ENCODE results near the gene GALNT17. TPM values are rescaled to one million over a fixed set of nuclear protein-coding genes. Genes with fewer than 3 reads are reported as not detected.
"Not testable (repeated sequence)": the region's sequence is repeated elsewhere in the genome, so short reads cannot be mapped to it uniquely, and the experiment has no call there.

GALNT17 gene
- total RNA-seq, 1 donor: not detected

DNA sequence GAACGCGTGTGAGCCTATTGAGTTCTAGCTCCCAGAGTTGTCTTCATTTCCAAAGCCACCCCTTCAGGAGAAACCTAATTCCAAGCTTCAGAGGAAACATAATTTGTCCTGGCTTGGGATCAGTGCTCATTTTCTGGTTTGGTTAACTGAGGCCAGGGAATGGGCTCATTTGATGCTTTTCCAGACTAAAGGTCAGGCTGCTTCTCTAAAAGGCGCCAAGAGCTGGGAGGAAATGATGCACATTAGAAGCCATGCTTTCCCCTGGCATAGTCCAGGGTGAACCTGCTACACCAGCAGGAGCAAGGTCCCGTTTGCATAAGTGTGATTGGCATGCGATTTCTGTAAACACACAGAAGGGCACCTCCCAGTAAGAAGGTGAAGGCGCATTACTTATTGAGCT, 435.0 kb downstream of the GALNT17 start:
- H3K4me3 ChIP-seq (ENCODE audit: low read depth, low read length): no peak overlapping the region
- TF ChIP-seq, protein P1, sequence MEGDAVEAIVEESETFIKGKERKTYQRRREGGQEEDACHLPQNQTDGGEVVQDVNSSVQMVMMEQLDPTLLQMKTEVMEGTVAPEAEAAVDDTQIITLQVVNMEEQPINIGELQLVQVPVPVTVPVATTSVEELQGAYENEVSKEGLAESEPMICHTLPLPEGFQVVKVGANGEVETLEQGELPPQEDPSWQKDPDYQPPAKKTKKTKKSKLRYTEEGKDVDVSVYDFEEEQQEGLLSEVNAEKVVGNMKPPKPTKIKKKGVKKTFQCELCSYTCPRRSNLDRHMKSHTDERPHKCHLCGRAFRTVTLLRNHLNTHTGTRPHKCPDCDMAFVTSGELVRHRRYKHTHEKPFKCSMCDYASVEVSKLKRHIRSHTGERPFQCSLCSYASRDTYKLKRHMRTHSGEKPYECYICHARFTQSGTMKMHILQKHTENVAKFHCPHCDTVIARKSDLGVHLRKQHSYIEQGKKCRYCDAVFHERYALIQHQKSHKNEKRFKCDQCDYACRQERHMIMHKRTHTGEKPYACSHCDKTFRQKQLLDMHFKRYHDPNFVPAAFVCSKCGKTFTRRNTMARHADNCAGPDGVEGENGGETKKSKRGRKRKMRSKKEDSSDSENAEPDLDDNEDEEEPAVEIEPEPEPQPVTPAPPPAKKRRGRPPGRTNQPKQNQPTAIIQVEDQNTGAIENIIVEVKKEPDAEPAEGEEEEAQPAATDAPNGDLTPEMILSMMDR (IDR thresholded peaks at IDR 0.05; ENCODE audit: insufficient read depth, low read depth, low read length): no peak
- DNase-seq (ENCODE audit: low read depth): no peak

DNA sequence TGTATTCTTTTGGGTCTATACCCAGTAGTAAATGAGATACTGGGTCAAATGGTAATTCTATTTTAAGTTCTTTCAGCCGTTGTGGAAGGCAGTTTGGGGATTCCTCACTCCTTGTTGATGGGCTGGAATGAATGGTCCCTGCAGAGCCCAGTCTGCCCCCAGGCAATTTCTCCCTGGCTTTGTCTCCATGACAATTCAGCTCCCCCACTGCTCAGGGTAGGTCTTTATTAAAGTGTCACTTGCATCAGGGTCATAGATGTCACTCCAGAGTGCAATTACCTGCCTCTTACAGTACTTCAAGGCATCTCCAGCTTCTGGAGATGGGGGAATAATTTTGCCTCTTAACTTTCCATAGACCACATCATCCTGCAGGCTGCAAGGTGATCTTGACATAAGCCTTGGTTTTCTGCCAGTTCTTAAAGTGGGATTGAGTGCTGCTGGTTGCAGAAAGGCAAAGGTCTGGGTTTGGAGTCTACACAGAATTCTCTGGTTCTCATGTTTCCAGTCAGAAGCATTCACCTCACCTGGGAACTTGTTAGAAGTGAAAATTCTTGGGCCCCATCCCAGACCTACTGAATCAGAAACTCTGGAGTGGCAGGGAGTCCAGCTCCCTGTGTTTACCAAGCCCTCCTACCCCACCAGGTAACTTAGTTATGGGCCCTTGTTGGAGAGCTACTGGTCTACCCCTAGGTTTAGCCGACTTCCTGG, 442.4 kb downstream of the GALNT17 start:
- no peak for DNase-seq (ENCODE audit: low read depth)
- no peak overlapping the region for H3K4me3 ChIP-seq (ENCODE audit: low read depth, low read length)
- TF ChIP-seq, protein P1 (IDR thresholded peaks at IDR 0.05; ENCODE audit: insufficient read depth, low read depth, low read length): no peak

DNA sequence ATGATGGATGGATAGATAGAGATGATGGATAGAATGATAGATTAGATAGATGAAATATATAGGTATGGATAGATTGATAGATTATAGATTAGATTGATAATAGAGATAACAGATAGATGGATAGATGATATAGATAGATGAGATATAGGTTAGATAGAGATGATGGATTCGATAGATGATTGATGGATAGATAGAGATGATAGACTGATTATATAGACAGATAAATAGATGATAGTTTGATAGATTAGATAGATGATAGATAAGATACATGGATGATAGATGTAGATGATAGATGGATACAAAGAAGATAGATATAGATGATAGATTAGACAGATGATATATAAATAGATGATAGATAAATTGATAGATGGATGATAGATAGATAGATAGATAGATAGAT, 448.1 kb downstream of the GALNT17 start:
- no peak overlapping the region for H3K4me3 ChIP-seq (ENCODE audit: low read depth, low read length)
- TF ChIP-seq, protein P1 (IDR thresholded peaks at IDR 0.05; ENCODE audit: insufficient read depth, low read depth, low read length): no peak

DNA sequence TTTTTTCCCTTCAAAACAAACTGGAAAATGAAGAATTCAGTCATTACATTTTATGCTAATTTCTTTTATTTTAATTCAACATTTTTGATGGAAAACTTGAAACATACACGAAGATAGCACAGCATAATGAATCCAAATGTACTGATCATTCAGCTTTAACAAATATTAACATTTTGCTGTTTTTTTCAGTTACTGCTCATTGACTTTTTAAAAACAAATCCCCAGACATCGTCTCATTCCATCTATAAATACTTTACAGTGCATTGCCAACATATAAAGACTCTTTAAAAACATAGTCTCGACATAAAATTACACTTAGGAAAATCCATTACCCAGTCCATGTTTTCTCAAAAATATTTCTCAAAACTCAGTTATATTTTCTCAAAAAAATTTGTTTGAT, 452.3 kb downstream of the GALNT17 start:
- DNase-seq (ENCODE audit: low read depth): no peak
- H3K4me3 ChIP-seq (ENCODE audit: low read depth, low read length): no peak overlapping the region
- TF ChIP-seq, protein P1 (IDR thresholded peaks at IDR 0.05; ENCODE audit: insufficient read depth, low read depth, low read length): no peak

More for the DNA sequence above, 448.1 kb downstream of the GALNT17 start:
- DNase-seq (ENCODE audit: low read depth): no peak

DNA sequence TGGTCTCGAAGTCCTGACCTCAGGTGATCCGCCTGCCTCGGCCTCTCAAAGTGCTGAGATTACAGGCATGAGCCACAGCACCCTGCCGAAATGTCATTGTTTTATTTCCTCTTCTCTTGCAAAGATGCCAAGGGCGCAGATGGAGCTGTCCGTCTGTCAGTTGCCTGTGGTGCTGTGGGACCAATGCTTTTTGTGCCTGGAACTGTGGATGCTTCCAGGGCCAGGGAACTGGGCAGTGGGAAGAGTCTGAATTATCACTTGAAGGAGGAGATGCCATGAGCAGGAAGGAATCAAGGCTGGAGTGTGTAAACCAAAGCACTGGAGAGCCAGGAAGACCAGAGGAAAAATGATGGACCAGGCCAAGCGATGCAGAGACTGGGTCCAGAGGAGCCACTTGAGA, 459.9 kb downstream of the GALNT17 start:
- DNase-seq (ENCODE audit: low read depth): no peak
- H3K4me3 ChIP-seq (ENCODE audit: low read depth, low read length): no peak overlapping the region
- TF ChIP-seq, protein P1 (IDR thresholded peaks at IDR 0.05; ENCODE audit: insufficient read depth, low read depth, low read length): no peak

DNA sequence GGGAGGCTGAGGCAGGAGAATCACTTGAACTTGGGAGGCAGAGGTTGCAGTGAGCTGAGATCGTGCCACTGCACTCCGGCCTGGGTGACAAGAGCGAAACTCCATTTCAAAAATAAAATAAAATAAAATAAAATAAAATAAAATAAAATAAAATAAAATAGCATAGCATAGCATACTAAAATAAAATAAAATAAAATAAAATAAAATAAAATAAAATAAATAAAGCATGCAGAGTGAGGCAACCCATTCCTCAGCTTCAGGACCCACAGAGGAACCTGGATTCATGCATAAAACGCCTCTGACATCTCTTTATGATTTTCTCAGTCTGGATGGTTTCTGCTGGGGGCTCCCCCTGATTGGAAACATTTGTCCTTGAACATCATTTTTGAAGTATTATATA, 460.4 kb downstream of the GALNT17 start:
- not testable (repeated sequence) for DNase-seq (ENCODE audit: low read depth); H3K4me3 ChIP-seq (ENCODE audit: low read depth, low read length)

DNA sequence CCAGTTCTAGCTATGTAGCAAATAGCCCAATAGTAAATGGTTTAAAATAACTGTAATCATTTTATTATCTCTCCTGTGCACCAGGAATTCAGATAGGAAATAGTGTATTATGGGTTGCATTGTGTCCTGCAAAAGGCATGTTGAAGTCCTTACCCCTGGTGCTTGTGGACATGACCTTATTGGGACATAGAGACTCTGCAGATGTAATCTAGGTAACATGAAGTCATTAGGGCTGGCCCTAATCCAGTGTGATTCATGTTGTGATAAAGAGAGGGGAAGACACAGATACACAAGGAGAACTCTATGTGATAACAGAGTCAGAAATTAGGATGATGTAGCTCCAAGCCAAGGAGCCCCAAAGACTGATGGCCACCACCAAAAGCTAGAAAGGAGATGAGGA, 462.8 kb downstream of the GALNT17 start:
- TF ChIP-seq, protein P1 (IDR thresholded peaks at IDR 0.05; ENCODE audit: insufficient read depth, low read depth, low read length): no peak
- no peak for DNase-seq (ENCODE audit: low read depth)
- no peak overlapping the region for H3K4me3 ChIP-seq (ENCODE audit: low read depth, low read length)

Data from fibroblast of villous mesenchyme (primary cell).